Astrocyte of the cerebellum (primary cell): ENCODE measurements around the gene COG3.
A peak's percentile ranks its signal among the peaks of the same experiment; 100 is the strongest.

Experiments used
- DNase-seq: peaks from one replicate; pipeline ENCODE4 v3.0.0-alpha.2; 2011; ENCODE audit warnings: low read depth
- H3K4me3 ChIP-seq: 2 replicates; pipeline ENCODE4 v1.5.1; 2011; ENCODE audit warnings: mild to moderate bottlenecking, low read depth, low read length, moderate library complexity
- CTCF ChIP-seq: IDR thresholded peaks from 2 replicates; pipeline ENCODE4 v1.5.1; 2012; ENCODE audit warnings: low read length, low read depth, moderate library complexity, mild to moderate bottlenecking; ENCODE audit errors: missing control alignments
- in situ Hi-C: cut with HindIII; loops from 2 replicates; pipeline ENCODE4 v1.10.0; 2017; ENCODE audit warnings: low sequenced_read_pairs

COG3 gene

GRCh38 chr13:45500492-45501174, 35.9 kb downstream of the COG3 start:
- DNase-seq: peak; percentile 91
- H3K4me3 ChIP-seq: no peak overlapping the region
- in situ Hi-C loops: no loop called here
- TF ChIP-seq CTCF: no peak

- H3K4me3 ChIP-seq: no peak overlapping the region
- DNase-seq: no peak
- in situ Hi-C loops: no loop called here
- TF ChIP-seq CTCF: no peak
These were observed 36.4 kb downstream of the COG3 start for GRCh38 chr13:45501175-45501526.

GRCh38 chr13:45503658-45504057, 38.9 kb downstream of the COG3 start:
- in situ Hi-C loops: no loop called here
- DNase-seq: no peak
- no peak overlapping the region for H3K4me3 ChIP-seq
- TF ChIP-seq CTCF: no peak

DNA sequence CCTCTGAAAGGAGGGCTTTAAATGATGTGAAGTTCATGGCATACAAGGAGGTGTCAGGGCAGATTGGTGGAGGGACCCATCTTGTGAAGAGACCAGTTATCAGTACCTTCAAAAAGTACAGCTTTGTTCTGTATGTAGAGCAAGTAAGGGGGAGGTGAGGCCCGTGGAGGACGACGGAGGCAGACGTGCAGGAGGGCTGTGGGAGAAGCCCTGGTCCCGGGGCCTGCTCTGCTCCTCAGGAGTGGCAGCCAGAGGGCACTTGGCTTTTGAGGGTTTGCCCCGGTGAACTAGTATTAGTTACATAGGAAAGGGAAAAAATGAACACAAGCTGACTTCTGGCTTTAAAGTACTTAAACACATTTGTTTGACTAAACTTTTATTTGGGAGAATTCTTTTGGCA, 42.1 kb downstream of the COG3 start:
- in situ Hi-C loops: no loop called here
- H3K4me3 ChIP-seq: no peak overlapping the region
- no peak for TF ChIP-seq CTCF
- DNase-seq: no peak

DNA sequence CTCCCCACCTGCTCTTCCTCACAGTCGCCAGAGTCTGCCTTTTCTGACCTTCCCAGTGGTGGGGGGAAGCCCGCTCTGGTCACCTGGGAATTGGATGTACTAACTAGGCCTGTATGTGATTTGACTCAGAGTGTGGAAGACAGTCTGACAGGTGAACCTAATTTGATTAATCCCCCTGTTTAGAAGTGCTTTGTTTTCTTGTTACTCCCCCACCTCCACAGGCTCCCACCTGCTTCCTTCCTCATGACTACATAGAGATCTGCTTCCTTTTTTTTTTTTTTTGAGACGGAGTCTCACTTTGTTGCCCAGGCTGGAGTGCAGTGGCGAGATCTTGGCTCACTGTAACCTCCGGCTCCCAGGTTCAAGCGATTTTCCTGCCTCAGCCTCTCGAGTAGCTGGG, 44.0 kb downstream of the COG3 start:
- in situ Hi-C loops: no loop called here
- DNase-seq: no peak
- no peak overlapping the region for H3K4me3 ChIP-seq
- no peak for TF ChIP-seq CTCF

DNA sequence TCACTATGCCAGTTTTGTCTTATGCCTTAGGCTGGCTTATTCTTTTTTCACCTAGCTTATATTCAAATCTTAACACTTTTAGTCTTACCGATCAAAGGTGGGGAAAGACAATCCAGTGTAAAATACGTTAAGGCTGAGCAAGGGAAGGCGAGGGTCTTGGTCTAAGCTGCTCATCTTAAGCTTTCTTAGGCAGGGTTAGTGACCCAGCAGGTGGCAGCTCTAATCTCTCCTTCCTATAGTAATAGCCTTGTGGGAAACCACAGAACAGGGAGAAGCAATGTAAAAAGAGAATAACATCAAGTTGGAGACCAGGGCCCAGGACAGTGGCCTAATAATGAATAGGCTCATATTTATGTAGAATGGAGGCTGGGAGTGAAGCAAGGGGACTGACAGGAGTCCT, 45.9 kb downstream of the COG3 start:
- in situ Hi-C loops: no loop called here
- no peak for DNase-seq
- no peak overlapping the region for H3K4me3 ChIP-seq
- no peak for TF ChIP-seq CTCF
